Liver (tissue), 9 donors: ENCODE results near the gene ADRA2C. TPM values are rescaled to one million over a fixed set of nuclear protein-coding genes. Genes with fewer than 3 reads are reported as not detected.

Experiments used
- DNase-seq: peaks from one replicate; pipeline ENCODE4 v3.0.0-alpha.2; 2017; ENCODE audit warnings: low spot score
- H3K27ac ChIP-seq, 2 donors: one replicate each; pipeline ENCODE4 v1.7.0; 2013; ENCODE audit warnings: inconsistent platforms in 2 of 2, low read length in 2 of 2, control low read depth in 1 of 2, low read depth in 1 of 2, mild to moderate bottlenecking in 1 of 2
- H3K27me3 ChIP-seq, 4 donors: one replicate each; pipeline versions ENCODE4 v1.6.1 to v1.7.0; 2013; ENCODE audit warnings: low read length in 3 of 4, inconsistent platforms in 1 of 4, mild to moderate bottlenecking in 1 of 4, moderate library complexity in 1 of 4; ENCODE audit not compliant: control insufficient read depth in 4 of 4, insufficient read depth in 4 of 4
- H3K36me3 ChIP-seq, 4 donors: one replicate each; pipeline versions ENCODE4 v1.6.1 to v1.7.0; 2013; ENCODE audit warnings: low read length in 3 of 4, mild to moderate bottlenecking in 3 of 4, low read depth in 1 of 4, moderate library complexity in 1 of 4; ENCODE audit not compliant: control insufficient read depth in 4 of 4, insufficient read depth in 3 of 4
- H3K4me1 ChIP-seq, 4 donors: one replicate each; pipeline versions ENCODE4 v1.6.1 to v1.7.0; 2013; ENCODE audit warnings: low read length in 3 of 4, mild to moderate bottlenecking in 3 of 4, moderate library complexity in 1 of 4; ENCODE audit not compliant: control insufficient read depth in 4 of 4, insufficient read depth in 4 of 4
- H3K4me3 ChIP-seq, 3 donors: one replicate each; pipeline versions ENCODE4 v1.6.1 to v1.7.0; 2013; ENCODE audit warnings: low read length in 3 of 3, control low read depth in 1 of 3, low read depth in 1 of 3, mild to moderate bottlenecking in 1 of 3
- H3K9ac ChIP-seq, 2 donors: one replicate each; pipeline ENCODE4 v1.7.0; 2013; ENCODE audit warnings: low read length in 2 of 2, mild to moderate bottlenecking in 2 of 2, moderate library complexity in 2 of 2, control low read depth in 1 of 2, low read depth in 1 of 2
- H3K9me3 ChIP-seq, 4 donors: one replicate each; pipeline versions ENCODE4 v1.6.1 to v1.7.0; 2013; ENCODE audit warnings: low read length in 3 of 4; ENCODE audit not compliant: control insufficient read depth in 4 of 4
- CTCF ChIP-seq: fragments of 150-350 bp; IDR thresholded peaks from 2 replicates; pipeline ENCODE4 v1.5.1; 2017; ENCODE audit warnings: improper control_type of control experiment, low read depth, low read length; ENCODE audit not compliant: missing input control
- FOXA1 ChIP-seq: IDR thresholded peaks from 2 replicates; pipeline ENCODE4 v1.6.1; 2016; ENCODE audit warnings: antibody characterized with exemption
- FOXA2 ChIP-seq: IDR thresholded peaks from 2 replicates; pipeline ENCODE4 v1.6.1; 2016; ENCODE audit warnings: antibody characterized with exemption
- GABPA ChIP-seq, 2 donors: IDR thresholded peaks in 1 of 2; conservative IDR thresholded peaks in 1 of 2; 2 replicates each; pipeline ENCODE4 v1.6.1; 2016; ENCODE audit warnings: antibody characterized with exemption in 2 of 2, mild to moderate bottlenecking in 1 of 2, moderate library complexity in 1 of 2
- HNF4A ChIP-seq, 2 donors: conservative IDR thresholded peaks; 2 replicates each; pipeline ENCODE4 v1.6.1; 2016; ENCODE audit warnings: antibody characterized with exemption in 2 of 2, mild to moderate bottlenecking in 2 of 2
- JUND ChIP-seq, 2 donors: IDR thresholded peaks; 2 replicates each; pipeline ENCODE4 v1.6.1; 2016; ENCODE audit warnings: antibody characterized with exemption in 2 of 2
- RXRA ChIP-seq, 2 donors: IDR thresholded peaks; 2 replicates each; pipeline ENCODE4 v1.6.1; 2017 to 2018; ENCODE audit warnings: antibody characterized with exemption in 2 of 2, mild to moderate bottlenecking in 1 of 2
- SP1 ChIP-seq: IDR thresholded peaks from 2 replicates; pipeline ENCODE4 v1.6.1; 2018; ENCODE audit warnings: antibody characterized with exemption, mild to moderate bottlenecking
- WGBS: extraction: QIAGEN DNeasy Blood & Tissue Kit; methylation state at CpG from one replicate; pipeline ENCODE4 v1.1.7; 2013; 5-methylcytosine and 5-hydroxymethylcytosine counted together
- polyA plus RNA-seq, 2 donors: library from polyadenylated mRNA; stranded (reverse) in 1 of 2; unstranded in 1 of 2; fragments of 200-250 nt in 1 of 2; fragments of >200 nt in 1 of 2; fragmentation: Nextera tagmentation in 1 of 2; extraction: Ambion mirVana in 1 of 2; gene quantifications; one replicate each; pipeline versions ENCODE4 v1.2.1 to v1.2.3, GENCODE V29; 2013 to 2015
- total RNA-seq, 2 donors: library from RNA; depleted of rRNA; stranded (reverse); fragments of >200 nt; gene quantifications; one replicate each; pipeline ENCODE4 v1.2.3, GENCODE V29; 2014
- TF ChIP-seq, protein P1 (sequence below): IDR thresholded peaks from 2 replicates; pipeline ENCODE4 v1.6.1; 2016; ENCODE audit warnings: antibody characterized with exemption
- TF ChIP-seq, protein P2 (sequence below): IDR thresholded peaks from 2 replicates; pipeline ENCODE4 v1.6.1; 2016; ENCODE audit warnings: antibody characterized with exemption, mild to moderate bottlenecking
- donor health status: healthy.
- donor health status: healthy.
- donor health status: healthy.
- donor health status: healthy.
- donor health status: healthy.

ADRA2C gene
- total and polyA plus RNA-seq, 4 donors: 0.19 to 1.1 (median 0.28) TPM; not detected in 1

DNA sequence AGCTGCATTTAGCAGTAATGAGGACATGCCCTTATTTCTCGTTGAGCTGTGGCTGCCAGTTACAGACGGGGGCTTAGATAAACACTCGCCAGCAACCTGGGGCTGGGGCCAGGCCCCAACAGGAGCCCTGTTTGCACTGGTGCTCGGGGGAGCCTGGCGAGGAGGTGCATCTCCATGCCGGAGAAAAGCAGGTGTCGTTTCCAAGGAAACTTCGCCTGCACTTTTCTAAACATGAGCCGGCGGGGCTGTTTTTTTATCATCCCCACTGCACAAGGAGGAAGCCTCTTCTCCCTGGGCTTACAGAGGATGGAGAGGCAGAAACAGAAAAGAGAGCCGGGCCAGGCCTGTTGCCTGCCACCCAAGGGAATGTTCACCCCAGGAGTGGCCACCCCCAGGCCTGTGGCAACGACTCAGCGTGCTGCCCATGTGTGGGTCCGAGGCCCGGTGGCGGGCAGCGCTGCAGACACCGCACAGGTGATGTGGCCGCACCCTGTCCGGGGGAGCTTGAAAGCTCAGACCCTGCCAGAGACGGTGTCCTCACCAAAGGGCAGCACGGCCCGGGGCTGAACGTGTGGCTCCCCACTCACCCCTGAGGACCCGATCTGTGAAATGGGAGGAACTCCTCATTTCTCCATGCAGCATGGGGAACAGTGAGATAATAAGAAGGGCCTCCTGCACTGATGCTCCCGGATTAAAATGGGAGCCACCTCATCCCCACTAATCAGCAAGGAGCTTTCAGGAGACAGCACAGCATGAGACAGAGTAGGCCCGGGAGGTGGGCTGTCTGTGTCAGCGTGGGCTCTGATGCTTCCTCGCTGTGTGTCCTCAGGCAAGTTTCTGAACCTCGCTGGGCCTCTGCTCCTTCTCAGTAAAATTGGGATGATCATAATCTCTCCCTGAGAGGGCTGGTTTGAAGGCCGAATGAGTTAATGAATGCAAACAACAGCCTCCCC lies 33.8 kb upstream of the ADRA2C start (continued):
- TF ChIP-seq GABPA (IDR thresholded peaks at IDR 0.05 in 1 of 2, conservative IDR thresholded peaks at IDR 0.05 in 1 of 2) (no peak), FOXA1 (no peak), JUND (IDR thresholded peaks at IDR 0.05) (no peak), FOXA2 (no peak)
- TF ChIP-seq, protein P1, sequence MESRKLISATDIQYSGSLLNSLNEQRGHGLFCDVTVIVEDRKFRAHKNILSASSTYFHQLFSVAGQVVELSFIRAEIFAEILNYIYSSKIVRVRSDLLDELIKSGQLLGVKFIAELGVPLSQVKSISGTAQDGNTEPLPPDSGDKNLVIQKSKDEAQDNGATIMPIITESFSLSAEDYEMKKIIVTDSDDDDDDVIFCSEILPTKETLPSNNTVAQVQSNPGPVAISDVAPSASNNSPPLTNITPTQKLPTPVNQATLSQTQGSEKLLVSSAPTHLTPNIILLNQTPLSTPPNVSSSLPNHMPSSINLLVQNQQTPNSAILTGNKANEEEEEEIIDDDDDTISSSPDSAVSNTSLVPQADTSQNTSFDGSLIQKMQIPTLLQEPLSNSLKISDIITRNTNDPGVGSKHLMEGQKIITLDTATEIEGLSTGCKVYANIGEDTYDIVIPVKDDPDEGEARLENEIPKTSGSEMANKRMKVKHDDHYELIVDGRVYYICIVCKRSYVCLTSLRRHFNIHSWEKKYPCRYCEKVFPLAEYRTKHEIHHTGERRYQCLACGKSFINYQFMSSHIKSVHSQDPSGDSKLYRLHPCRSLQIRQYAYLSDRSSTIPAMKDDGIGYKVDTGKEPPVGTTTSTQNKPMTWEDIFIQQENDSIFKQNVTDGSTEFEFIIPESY: no peak

GRCh38 chr4:3733195-3733594 lies 33.0 kb upstream of the ADRA2C start:
- H3K4me1 ChIP-seq: no peaks in the 10 kb centered on the region
- H3K4me3 ChIP-seq: no peak overlapping the region
- no peak overlapping the region for H3K9ac ChIP-seq
- no peaks in the 10 kb centered on the region for H3K36me3 ChIP-seq
- WGBS: 49% methylated on average over 9 of the region's 9 CpGs
- TF ChIP-seq RXRA (IDR thresholded peaks at IDR 0.05) (no peak), HNF4A (conservative IDR thresholded peaks at IDR 0.05) (no peak), SP1 (no peak), FOXA1 (no peak), JUND (IDR thresholded peaks at IDR 0.05) (no peak), CTCF (no peak)
- TF ChIP-seq, protein P1: no peak
- TF ChIP-seq, protein P2, sequence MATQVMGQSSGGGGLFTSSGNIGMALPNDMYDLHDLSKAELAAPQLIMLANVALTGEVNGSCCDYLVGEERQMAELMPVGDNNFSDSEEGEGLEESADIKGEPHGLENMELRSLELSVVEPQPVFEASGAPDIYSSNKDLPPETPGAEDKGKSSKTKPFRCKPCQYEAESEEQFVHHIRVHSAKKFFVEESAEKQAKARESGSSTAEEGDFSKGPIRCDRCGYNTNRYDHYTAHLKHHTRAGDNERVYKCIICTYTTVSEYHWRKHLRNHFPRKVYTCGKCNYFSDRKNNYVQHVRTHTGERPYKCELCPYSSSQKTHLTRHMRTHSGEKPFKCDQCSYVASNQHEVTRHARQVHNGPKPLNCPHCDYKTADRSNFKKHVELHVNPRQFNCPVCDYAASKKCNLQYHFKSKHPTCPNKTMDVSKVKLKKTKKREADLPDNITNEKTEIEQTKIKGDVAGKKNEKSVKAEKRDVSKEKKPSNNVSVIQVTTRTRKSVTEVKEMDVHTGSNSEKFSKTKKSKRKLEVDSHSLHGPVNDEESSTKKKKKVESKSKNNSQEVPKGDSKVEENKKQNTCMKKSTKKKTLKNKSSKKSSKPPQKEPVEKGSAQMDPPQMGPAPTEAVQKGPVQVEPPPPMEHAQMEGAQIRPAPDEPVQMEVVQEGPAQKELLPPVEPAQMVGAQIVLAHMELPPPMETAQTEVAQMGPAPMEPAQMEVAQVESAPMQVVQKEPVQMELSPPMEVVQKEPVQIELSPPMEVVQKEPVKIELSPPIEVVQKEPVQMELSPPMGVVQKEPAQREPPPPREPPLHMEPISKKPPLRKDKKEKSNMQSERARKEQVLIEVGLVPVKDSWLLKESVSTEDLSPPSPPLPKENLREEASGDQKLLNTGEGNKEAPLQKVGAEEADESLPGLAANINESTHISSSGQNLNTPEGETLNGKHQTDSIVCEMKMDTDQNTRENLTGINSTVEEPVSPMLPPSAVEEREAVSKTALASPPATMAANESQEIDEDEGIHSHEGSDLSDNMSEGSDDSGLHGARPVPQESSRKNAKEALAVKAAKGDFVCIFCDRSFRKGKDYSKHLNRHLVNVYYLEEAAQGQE: no peak
- no peak for DNase-seq
- peaks cover 0 to 3% (median under 1%) of the 10 kb centered on the region in 4 donors for H3K27me3 ChIP-seq
- no peak overlapping the region for H3K27ac ChIP-seq
- H3K9me3 ChIP-seq: no peaks in the 10 kb centered on the region
